Spleen (tissue), 11 donors: ENCODE data around the gene OR4Q2. TPM values are rescaled to one million over a fixed set of nuclear protein-coding genes. Genes with fewer than 3 reads are reported as not detected.

Source experiments
- DNase-seq: peaks from one replicate; pipeline ENCODE4 v3.0.0-alpha.2; 2020
- H3K27ac ChIP-seq, 8 donors: fragments of 200-600 bp; sonication (generic) in 7 of 8; 1 replicate in 4 of 8; 2 replicates in 4 of 8; pipeline versions ENCODE4 v1.5.0 to v1.8.0; 2016 to 2021; ENCODE audit warnings: inconsistent platforms in 4 of 8, mild to moderate bottlenecking in 4 of 8, moderate library complexity in 1 of 8
- H3K27me3 ChIP-seq, 7 donors: fragments of 200-600 bp; sonication (generic) in 6 of 7; replicated peaks in 1 of 7; 1 replicate in 4 of 7; 2 replicates in 3 of 7; pipeline versions ENCODE4 v1.5.0 to v1.8.0; 2016 to 2021; ENCODE audit warnings: inconsistent platforms in 3 of 7, mild to moderate bottlenecking in 1 of 7
- H3K36me3 ChIP-seq, 6 donors: fragments of 200-600 bp; sonication (generic) in 5 of 6; 1 replicate in 4 of 6; 2 replicates in 2 of 6; pipeline versions ENCODE4 v1.5.0 to v1.8.0; 2016 to 2021; ENCODE audit warnings: inconsistent platforms in 2 of 6
- H3K4me1 ChIP-seq, 6 donors: fragments of 200-600 bp; sonication (generic) in 5 of 6; 1 replicate in 3 of 6; 2 replicates in 3 of 6; pipeline versions ENCODE4 v1.5.0 to v1.8.0; 2016 to 2021; ENCODE audit warnings: inconsistent platforms in 3 of 6
- H3K4me3 ChIP-seq, 8 donors: fragments of 200-600 bp; sonication (generic) in 7 of 8; 1 replicate in 4 of 8; 2 replicates in 4 of 8; pipeline versions ENCODE4 v1.5.0 to v1.8.0; 2016 to 2021; ENCODE audit warnings: inconsistent platforms in 4 of 8, mild to moderate bottlenecking in 4 of 8, moderate library complexity in 2 of 8
- H3K9me3 ChIP-seq, 8 donors: fragments of 200-600 bp; sonication (generic) in 7 of 8; 1 replicate in 4 of 8; 2 replicates in 4 of 8; pipeline versions ENCODE4 v1.5.0 to v1.8.0; 2016 to 2021; ENCODE audit warnings: inconsistent platforms in 4 of 8
- POLR2A ChIP-seq, 3 donors: fragments of 450-650 bp; IDR thresholded peaks; one replicate each; pipeline ENCODE4 v1.5.1; 2017; ENCODE audit warnings: antibody characterized with exemption in 3 of 3, mild to moderate bottlenecking in 1 of 3
- POLR2AphosphoS5 ChIP-seq, 3 donors: sonication (generic); formaldehyde crosslinking; IDR thresholded peaks; one replicate each; pipeline ENCODE4 v1.5.1; 2017; ENCODE audit warnings: antibody characterized with exemption in 3 of 3
- WGBS, 5 donors: extraction: QIAGEN DNeasy Blood & Tissue Kit in 3 of 5; methylation state at CpG; one replicate each; pipeline versions ENCODE4 v1.1.5 to v1.1.7; 2013 to 2018; 5-methylcytosine and 5-hydroxymethylcytosine counted together
- intact Hi-C: fragments of 100-400 bp; cut with DNase I; formaldehyde crosslinking; loops from one replicate; pipeline ENCODE4 v1.15.0; 2023; ENCODE audit warnings: low total_unique reads
- polyA plus RNA-seq, 3 donors: library from polyadenylated mRNA; stranded (reverse); fragments of 200-250 nt; gene quantifications; one replicate each; pipeline ENCODE4 v1.2.1, GENCODE V29; 2013
- total RNA-seq, 7 donors: library from RNA; depleted of rRNA in 3 of 7; stranded (reverse); fragments of >200 nt in 3 of 7; fragmentation: NEBNext Ultra II Directional in 4 of 7; extraction: Animal tissue kit (Norgen Biotek cat#: 25700) in 4 of 7; gene quantifications; one replicate each; pipeline versions ENCODE4 v1.1.0 to v1.2.1, GENCODE V29; 2016 to 2021
- TF ChIP-seq, protein P1 (sequence below), 11 experiments: fragments of 200-600 bp in 7 of 11; fragments of 450-650 bp in 4 of 11; sonication (generic) in 4 of 11; IDR thresholded peaks in 8 of 11; conservative IDR thresholded peaks in 3 of 11; 1 replicate in 7 of 11; 2 replicates in 4 of 11; pipeline versions ENCODE4 v1.4.0 to v1.8.0; 2016 to 2021; ENCODE audit warnings: antibody characterized with exemption in 11 of 11, inconsistent platforms in 4 of 11, mild to moderate bottlenecking in 1 of 11
- donor health status: healthy with polysubstance abuse.
- donor health status: DM: no; HTN: no; CAD: no; lungs with moderate emphysema.
- donor health status: DM: no; HTN: no; CAD: no.
- donor health status: Bipolar disorder and iron deficiency.
- donor health status: healthy.
- donor health status: DM: no; HTN: no; CAD: no.
- donor health status: DM: yes; HTN: yes; CAD: no.

The OR4Q2 gene
- total and polyA plus RNA-seq, 10 donors, result not detected

DNA sequence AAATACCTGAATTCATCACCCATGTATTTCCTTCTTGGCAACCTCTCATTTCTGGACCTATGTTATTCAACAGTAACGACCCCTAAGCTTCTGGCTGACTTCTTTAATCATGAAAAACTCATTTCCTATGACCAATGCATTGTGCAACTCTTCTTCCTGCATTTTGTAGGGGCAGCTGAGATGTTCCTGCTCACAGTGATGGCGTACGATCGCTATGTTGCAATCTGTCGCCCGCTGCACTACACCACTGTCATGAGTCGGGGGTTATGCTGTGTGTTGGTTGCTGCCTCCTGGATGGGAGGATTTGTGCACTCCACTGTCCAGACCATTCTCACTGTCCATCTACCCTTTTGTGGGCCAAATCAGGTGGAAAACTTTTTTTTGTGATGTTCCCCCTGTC is 356 bp downstream of the OR4Q2 start:
- WGBS, 5 donors, result 47 to 80% (median 57%) methylated on average over 7 of the region's 7 CpGs
- Histone ChIP-seq H3K4me3 (no peak overlapping the region), H3K27ac (no peak overlapping the region), H3K36me3 (no peaks in the 10 kb centered on the region), H3K4me1 (no peaks in the 10 kb centered on the region), H3K27me3 (no peaks in the 10 kb centered on the region), H3K9me3 (peaks cover 0 to 11% (median 0%) of the 10 kb centered on the region in 8 donors)
- DNase-seq, result no peak
- intact Hi-C loops, result no loop called here
- TF ChIP-seq POLR2AphosphoS5 (IDR thresholded peaks at IDR 0.05) (no peak), POLR2A (IDR thresholded peaks at IDR 0.05) (no peak)
- TF ChIP-seq, protein P1, sequence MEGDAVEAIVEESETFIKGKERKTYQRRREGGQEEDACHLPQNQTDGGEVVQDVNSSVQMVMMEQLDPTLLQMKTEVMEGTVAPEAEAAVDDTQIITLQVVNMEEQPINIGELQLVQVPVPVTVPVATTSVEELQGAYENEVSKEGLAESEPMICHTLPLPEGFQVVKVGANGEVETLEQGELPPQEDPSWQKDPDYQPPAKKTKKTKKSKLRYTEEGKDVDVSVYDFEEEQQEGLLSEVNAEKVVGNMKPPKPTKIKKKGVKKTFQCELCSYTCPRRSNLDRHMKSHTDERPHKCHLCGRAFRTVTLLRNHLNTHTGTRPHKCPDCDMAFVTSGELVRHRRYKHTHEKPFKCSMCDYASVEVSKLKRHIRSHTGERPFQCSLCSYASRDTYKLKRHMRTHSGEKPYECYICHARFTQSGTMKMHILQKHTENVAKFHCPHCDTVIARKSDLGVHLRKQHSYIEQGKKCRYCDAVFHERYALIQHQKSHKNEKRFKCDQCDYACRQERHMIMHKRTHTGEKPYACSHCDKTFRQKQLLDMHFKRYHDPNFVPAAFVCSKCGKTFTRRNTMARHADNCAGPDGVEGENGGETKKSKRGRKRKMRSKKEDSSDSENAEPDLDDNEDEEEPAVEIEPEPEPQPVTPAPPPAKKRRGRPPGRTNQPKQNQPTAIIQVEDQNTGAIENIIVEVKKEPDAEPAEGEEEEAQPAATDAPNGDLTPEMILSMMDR (IDR thresholded peaks at IDR 0.05 in 8 of 11, conservative IDR thresholded peaks at IDR 0.05 in 3 of 11), result no peak

DNA sequence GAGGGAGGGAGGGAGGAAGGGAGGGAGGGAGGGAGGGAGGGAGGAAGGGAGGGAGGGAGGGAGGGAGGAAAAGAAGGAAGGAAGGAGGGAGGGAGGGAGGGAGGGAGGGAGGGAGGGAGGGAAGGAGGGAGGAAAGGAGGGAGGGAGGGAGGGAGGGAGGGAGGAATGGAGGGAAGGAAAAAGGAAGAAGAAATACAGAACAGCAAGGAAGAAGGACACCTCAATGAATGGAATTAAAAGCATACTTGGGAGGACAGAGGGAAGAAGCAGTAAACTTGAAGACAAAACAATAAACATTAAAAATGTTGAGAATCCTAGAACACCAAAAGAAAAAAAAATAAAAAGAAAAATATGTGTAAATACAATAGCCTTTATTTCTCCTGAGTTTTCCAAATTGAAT is 6.2 kb downstream of the OR4Q2 start:
- intact Hi-C loops, result no loop called here
- Histone ChIP-seq H3K27ac (no peak overlapping the region), H3K36me3 (no peaks in the 10 kb centered on the region), H3K4me3 (no peak overlapping the region), H3K27me3 (no peaks in the 10 kb centered on the region), H3K4me1 (no peaks in the 10 kb centered on the region), H3K9me3 (peaks cover 0 to 23% (median 0%) of the 10 kb centered on the region in 8 donors)
- TF ChIP-seq POLR2AphosphoS5 (IDR thresholded peaks at IDR 0.05) (no peak), POLR2A (IDR thresholded peaks at IDR 0.05) (no peak)
- TF ChIP-seq, protein P1 (IDR thresholded peaks at IDR 0.05 in 8 of 11, conservative IDR thresholded peaks at IDR 0.05 in 3 of 11), result no peak
- no peak for DNase-seq

DNA sequence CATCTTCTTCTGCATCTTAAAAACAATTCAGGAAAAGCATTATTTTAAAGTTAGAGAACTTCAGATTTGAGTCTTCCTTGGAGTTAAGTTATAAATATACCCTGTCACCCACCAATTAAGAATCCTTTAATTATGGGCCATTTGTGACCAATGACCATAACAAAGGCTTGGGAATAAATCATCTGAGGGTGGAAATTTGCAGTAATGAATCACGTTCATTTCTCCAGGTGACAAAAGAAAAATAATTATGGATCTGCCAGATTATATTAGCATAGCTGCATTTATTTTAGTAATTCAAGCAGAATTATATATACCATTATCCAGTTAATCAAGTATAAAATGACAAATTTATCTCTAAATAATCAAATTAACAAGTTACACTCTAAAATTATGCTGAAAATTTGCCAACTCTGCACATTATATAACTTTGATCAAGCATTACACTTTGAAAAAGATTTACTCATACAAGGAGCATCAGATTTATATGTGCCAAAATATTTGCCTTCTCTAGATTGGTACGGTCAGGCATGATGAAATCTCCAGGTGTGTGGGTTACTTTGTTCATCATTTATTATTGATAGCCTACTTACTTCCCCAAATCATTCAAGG is 17.4 kb downstream of the OR4Q2 start, which contains the start of gene OR4K14:
OR4K14 (minus strand) TSS at position 51 of the 609 bp plus-strand sequence. CDS start 4,114 bp downstream, outside the sequence.
- no peak within 1 kb of the TSS for H3K4me3 ChIP-seq
- peaks cover 0 to 4% (median 0%) of the 10 kb centered on the region in 8 donors for H3K9me3 ChIP-seq
- H3K27ac ChIP-seq, result no peak within 1 kb of the TSS
- H3K27me3 ChIP-seq, result no peaks in the 10 kb centered on the region
- intact Hi-C loops, result no loop called here
- H3K4me1 ChIP-seq, result no peaks in the 10 kb centered on the region
- WGBS, 5 donors, result 54 to 83% (median 77%) methylated on average over 2 of the region's 2 CpGs
- no peak for DNase-seq
- H3K36me3 ChIP-seq, result no peaks in the 10 kb centered on the region
- no peak for TF ChIP-seq POLR2AphosphoS5 (IDR thresholded peaks at IDR 0.05)
- TF ChIP-seq, protein P1 (IDR thresholded peaks at IDR 0.05 in 8 of 11, conservative IDR thresholded peaks at IDR 0.05 in 3 of 11), result no peak
- TF ChIP-seq POLR2A (IDR thresholded peaks at IDR 0.05), result no peak

DNA sequence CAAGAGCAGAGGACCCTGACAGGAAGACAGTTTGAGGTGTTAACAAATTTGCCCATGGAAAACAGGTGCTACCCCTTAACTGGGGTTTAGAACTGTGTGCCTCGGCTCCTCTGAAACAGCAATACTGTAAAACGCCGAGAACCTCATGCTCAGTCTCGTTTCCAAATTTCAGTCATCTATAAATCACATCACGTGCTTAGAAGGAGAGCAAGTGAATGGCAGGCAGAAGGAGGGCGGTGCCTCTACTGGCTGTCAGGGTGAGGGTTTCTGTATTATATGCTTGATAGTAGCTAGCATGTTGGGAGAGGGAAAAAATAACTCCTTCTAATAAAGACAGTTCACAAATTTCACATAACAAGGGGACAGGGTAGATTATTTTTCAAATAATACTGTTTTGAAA is 29.1 kb downstream of the OR4Q2 start:
- TF ChIP-seq POLR2A (IDR thresholded peaks at IDR 0.05) (no peak), POLR2AphosphoS5 (IDR thresholded peaks at IDR 0.05) (no peak)
- TF ChIP-seq, protein P1 (IDR thresholded peaks at IDR 0.05 in 8 of 11, conservative IDR thresholded peaks at IDR 0.05 in 3 of 11), result no peak
- DNase-seq, result no peak
- 70 to 82% (median 76%) methylated on average over 6 of the region's 6 CpGs for WGBS, 5 donors
- H3K27ac ChIP-seq, result no peak overlapping the region
- no peaks in the 10 kb centered on the region for H3K9me3 ChIP-seq
- H3K36me3 ChIP-seq, result no peaks in the 10 kb centered on the region
- no peaks in the 10 kb centered on the region for H3K4me1 ChIP-seq
- intact Hi-C loops, result no loop called here
- no peak overlapping the region for H3K4me3 ChIP-seq
- H3K27me3 ChIP-seq, result no peaks in the 10 kb centered on the region
